GM12878 (cell line): Measurements from ENCODE around the gene RNF223.

Experiments
- CREB1 ChIP-seq: IDR thresholded peaks from 2 replicates; pipeline ENCODE4 v1.6.1; 2012; ENCODE audit warnings: low read depth, mild to moderate bottlenecking, inconsistent platforms
- SIN3A ChIP-seq: IDR thresholded peaks from 2 replicates; pipeline ENCODE4 v1.6.1; 2012; ENCODE audit warnings: low read depth, low read length, improper control_type of control experiment

DNA sequence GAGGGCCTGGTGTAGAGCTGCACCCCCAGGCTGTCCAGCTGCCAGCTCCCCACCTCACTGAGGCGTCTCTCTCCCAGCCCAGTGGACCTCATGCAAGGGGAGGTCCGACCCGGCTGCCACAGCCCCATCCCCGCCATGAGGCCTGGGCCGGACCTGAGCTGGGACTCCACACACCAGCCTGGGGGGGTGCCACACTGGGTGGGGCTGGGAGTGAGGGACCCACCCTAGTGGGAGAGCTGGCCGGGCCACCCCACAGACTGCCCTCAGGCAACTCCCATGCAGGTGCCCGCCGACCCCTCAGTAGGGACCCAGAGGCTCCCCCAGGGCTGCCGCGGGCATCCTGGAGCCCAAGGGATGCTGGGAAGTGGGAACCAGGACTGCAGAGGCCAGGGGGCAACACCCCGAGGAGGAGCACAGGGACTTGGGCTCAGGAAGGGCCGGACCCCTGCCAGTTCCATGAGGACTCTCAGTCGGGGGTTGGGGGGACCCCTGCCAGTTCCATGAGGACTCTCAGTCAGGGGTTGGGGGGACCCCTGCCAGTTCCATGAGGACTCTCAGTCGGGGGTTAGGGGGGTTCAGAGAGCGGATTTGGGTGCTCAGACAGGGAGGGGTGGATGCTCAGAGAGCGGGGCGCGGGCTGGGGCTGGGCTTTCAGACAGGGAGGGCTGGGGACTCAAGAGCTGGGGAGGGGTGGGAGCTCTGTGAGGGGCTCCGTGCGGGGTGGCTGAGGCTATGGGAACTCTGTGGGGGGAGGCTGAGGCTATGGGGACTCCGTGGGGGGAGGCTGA lies 1.2 kb upstream of the RNF223 start:
- TF ChIP-seq CREB1: no peak
- no peak for TF ChIP-seq SIN3A
